ENCODE measurements around the gene PTPN13.
"Not testable (repeated sequence)": the region's sequence is repeated elsewhere in the genome, so short reads cannot be mapped to it uniquely, and the experiment has no call there.

PTPN13 gene

DNA sequence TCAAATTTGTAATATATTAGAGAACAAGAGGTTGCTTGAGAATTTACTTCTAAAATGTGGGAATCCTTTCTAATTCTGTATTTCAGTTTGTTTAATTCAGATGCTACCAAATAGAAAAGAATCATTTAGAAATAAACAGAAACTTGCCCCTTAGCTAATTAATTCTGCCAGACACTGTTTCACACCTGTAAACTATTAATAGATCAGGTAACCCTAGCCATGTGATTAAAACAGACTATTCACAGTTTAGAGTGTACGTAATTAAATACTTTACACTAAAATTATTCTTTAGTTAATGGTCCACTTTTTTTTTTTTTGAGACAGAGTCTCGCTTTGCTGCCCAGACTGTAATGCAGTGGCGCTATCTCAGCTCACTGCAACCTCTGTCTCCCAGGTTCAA is 124.0 kb downstream of the PTPN13 start:
- no peak for DNase-seq

DNA sequence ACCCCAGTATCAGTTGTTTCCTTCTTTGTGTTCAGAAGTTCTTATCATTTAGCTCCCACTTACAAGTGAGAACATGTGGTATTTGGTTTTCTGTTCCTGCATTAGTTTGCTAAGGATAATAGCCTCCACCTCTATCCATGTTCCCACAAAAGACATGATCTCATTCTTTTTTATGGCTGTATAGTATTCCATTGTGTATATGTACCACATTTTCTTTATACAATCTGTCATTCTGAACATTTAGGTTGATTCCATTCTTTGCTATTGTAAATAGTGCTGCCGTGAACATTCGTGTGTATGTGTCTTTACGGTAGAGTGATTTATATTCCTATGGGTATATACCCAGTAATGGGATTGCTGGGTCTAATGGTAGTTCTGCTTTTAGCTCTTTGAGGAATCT is 125.0 kb downstream of the PTPN13 start:
- not testable (repeated sequence) for DNase-seq

DNA sequence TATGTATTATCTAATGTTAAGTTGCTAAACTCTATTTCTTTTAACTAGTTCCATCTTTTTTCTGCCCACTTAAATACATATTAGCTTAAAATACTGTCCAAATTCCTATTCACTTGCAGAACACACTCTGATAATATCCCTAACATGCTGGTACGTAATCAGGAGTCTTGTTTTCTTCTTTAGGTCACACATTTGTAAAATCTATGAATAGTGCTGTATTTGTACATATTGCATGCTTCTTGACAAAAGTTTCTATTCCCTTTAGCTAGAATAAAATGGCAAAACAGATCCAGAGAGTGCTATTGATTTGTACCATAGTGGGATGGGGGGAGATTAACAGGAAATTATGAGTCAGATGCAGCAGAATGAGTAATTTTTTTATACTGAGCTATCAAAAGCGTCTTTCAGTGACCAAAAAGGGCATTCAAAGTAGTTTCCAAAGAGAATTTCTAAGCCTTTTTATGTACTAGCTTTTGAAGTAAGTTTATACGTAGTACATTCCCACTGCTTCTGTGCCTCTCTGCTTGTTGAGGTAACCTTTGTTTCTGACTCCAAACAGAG is 126.5 kb downstream of the PTPN13 start:
- DNase-seq: no peak

DNA sequence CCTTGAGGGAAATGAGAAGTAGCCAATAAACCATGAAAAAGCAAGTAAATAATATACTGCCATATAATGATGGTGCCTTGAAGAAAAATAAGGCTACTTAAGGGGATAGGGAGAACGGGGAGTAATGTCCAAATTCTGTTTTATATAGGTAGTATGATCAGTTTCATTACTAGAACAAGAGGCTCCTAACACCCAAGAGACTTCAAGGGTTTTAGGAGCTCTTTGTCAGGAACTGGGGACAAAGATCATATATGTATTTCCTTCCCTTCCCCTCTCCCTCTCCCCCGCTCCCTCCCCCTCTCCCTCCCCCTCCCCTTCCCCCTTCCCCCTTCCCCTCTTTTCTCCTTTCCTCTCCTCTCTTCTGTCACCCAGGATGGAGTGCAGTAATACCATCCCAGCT is 127.3 kb downstream of the PTPN13 start:
- DNase-seq: no peak

DNA sequence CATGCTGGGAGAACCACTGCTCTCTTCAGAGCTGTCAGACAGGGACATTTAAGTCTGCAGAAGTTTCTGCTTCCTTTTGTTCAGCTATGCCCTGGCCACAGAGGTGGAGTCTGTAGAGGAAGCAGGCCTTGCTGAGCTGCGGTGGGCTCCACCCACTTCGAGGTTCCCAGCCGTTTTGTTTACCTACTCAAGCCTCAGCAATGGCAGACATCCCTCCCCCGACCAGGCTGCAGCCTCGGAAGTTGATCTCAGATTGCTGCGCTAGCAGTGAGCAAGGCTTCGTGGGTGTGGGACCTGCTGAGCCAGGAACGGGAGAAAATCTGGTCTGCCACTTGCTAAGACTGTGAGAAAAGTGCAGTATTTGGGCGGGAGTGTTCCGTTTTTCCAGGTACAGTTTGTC is 136.2 kb downstream of the PTPN13 start:
- no peak for DNase-seq

DNA sequence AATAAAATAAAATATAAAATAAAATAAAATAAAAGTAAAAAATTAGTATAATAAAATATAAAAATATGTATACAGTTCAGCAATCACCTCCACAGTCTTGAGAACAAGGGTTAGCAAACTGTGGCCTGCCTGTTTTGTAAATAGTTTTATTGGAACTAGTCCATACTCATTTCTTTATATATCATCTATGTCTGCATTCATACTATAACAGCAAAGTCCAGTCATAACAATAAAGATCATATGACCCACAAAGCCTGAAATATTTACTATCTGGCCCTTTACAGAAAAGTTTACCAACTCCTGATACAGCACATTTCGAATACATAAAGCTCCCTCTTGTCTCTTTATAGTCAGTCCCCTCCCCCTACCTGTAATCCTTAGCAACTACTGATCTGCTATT is 143.1 kb downstream of the PTPN13 start:
- DNase-seq: no peak

DNA sequence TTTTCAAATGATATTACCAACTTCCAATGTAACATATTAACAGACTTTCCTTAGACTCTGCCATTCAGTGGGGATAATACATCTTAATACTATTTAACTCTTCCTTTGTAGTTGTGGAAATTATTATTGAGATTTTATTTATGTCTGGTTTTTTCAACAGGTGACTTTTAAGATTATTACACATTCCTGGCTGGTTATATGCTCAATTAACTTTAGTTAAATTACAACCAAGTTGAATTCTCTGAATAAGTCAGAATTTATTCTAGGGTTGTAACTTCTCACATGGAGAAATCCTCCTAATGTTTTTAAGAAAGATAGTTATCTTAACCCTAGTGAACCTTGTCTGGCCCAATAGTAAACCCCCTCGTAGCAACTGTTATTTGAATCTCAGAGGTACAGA is 147.7 kb downstream of the PTPN13 start:
- DNase-seq: no peak

DNA sequence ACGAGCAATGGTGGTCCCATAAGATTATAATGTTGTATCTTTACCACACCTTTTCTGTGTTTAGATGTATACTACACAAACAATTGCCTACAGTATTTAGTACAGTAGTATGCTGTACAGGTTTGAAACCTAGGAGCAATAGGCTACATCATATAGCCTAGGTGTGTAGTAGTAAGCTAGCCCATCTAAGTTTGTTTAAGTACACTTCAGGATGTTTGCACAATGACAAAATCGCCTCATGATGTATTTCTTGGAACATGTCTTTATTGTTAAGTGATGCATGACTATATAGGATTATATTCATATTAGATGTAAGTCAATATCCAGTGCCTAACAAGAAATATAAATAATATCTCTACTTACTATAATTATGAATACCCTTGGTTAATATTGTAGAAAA is 150.5 kb downstream of the PTPN13 start:
- DNase-seq: no peak

DNA sequence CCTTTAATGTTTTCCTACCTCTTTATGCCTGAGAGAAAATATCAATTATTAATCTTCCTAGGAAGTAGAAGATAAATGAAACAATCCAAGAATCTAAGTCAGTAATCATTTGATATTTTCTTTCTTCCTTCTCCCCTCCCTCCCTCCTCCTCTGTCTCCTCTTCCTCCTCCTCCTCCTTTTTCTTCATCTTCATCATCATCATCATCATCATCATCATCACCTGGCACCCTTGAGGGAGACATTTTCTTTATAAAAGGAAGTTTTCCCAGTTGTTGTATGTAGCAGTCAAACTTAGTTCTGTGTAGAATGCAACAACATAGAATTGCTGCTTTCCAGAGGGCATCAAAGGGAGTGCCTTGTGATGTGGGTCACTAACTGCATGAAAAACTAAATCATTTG is 155.0 kb downstream of the PTPN13 start:
- no peak for DNase-seq

DNA sequence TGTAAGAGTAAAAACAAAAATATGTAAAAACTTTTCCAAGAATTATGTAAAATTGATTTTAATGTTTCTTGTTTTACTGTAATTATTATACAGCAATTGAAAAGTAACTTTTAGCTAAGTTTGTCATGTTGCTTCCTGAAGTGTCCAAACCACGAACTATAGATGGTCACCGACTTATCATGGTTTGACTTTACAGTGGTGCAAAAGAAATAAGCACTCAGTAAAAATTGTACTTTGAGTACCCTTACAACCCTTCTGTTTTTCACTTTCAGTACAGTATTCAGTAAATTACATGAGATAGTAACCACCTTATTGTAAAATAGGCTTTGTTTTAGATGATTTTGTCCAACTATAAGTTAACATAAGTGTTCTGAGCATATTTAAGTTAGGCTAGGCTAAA is 161.3 kb downstream of the PTPN13 start:
- DNase-seq: no peak

DNA sequence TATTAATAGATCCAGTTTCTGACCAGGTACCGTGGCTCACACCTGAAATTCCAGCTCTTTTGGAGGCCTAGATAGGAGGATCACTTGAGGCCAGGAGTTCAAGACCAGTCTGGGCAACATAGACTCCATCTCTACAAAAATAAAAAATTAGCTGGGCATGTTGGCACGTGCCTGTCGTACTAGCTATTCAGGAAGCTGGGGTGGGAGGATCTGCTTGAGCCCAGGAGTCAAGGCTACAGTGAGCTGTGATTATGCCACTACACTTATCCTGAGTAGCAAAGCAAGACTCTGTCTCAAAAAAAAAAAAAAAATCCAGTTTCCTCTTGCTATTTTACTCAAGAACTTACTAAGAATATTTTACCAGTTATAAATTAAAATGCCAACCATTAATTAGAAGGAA is 163.4 kb downstream of the PTPN13 start:
- DNase-seq: peak; percentile 4

DNA sequence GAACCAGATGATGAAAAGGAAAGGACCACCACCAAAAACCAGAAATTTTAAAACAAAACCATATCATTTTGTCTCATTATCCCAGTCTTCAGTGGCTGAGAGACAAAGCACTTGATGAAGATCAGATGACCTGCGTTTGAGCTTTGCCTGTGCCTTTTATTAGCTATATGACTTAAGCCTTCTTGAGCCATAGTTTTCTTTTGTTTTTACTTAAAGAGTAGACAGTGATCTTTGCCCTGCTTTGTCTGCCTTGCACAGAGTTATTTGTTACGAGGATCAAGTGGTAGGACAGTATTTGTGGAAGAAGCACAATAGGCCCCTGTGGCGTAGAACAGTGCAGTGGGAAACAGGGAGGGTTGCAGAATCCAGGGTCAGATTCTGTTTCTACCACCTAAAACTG is 165.2 kb downstream of the PTPN13 start:
- DNase-seq: no peak

DNA sequence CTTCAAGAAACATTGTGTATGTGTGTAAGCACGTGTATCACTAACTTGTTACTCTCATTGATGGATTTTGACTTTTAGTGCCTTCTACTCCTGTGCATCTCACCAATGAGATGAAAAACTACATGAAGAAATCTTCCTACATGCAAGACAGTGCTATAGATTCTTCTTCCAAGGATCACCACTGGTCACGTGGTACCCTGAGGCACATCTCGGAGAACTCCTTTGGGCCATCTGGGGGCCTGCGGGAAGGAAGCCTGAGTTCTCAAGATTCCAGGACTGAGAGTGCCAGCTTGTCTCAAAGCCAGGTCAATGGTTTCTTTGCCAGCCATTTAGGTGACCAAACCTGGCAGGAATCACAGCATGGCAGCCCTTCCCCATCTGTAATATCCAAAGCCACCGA is 168.5 kb downstream of the PTPN13 start:
- no peak for DNase-seq

DNA sequence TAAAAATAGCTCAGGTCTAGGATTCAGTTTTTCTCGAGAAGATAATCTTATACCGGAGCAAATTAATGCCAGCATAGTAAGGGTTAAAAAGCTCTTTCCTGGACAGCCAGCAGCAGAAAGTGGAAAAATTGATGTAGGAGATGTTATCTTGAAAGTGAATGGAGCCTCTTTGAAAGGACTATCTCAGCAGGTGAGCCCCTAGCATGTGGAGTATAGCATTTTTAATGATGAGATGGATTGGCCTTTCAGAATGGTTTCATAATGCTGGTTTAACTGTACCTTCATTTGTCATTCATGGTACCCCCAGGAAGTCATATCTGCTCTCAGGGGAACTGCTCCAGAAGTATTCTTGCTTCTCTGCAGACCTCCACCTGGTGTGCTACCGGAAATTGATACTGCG is 175.7 kb downstream of the PTPN13 start:
- DNase-seq: no peak

DNA sequence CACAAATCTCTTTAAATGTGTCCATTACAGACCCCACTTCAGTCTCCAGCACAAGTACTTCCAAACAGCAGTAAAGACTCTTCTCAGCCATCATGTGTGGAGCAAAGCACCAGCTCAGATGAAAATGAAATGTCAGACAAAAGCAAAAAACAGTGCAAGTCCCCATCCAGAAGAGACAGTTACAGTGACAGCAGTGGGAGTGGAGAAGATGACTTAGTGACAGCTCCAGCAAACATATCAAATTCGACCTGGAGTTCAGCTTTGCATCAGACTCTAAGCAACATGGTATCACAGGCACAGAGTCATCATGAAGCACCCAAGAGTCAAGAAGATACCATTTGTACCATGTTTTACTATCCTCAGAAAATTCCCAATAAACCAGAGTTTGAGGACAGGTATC is 177.0 kb downstream of the PTPN13 start:
- no peak for DNase-seq

DNA sequence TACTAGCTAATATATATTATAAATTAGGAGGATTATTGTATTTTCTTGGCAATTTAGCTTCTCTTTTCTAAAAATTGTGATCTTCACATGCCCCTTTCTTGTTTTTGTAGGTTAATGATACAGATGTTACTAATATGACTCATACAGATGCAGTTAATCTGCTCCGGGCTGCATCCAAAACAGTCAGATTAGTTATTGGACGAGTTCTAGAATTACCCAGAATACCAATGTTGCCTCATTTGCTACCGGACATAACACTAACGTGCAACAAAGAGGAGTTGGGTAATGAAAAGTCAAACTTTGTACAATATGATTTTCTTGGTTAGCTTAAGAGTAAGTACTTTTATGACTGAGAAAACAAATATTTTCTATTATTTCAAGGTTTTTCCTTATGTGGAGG is 180.9 kb downstream of the PTPN13 start:
- no peak for DNase-seq

DNA sequence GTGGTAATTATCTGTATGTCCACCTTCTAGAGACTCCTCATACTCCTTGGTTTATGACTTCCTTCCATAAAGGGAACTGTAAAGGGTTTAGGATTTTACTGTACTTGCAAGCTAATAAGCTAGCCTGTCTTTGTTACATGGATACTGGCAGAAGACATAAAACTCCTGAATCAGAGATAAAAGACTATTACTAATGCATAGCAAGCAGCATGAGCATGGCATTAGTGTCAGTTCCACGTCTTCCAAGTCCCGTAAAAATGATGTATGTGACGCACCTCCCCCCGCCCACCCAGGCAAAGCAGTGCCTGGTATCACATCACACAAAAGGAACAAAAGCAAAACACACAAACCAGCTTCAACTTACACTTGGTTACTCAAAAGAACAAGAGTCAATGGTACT is 184.1 kb downstream of the PTPN13 start:
- no peak for DNase-seq

DNA sequence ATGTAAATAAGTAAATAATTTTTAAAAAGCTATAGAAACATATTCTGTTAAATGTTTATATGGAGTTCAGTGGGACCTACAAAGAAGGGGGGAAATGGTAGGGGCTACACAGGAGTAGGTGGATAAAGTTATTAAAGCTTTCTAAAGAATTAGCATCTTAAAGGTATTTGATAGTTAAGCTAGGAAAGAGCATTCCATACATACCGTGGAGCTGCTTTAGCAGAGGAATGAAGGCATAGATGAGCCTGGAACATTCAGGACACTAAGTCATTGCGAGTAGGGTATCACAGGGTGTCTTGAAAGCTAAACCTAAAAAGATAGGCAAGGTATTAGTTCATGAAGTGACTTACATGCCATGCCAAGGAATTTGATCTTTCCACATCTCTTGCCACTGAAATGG is 194.7 kb downstream of the PTPN13 start:
- DNase-seq: no peak

DNA sequence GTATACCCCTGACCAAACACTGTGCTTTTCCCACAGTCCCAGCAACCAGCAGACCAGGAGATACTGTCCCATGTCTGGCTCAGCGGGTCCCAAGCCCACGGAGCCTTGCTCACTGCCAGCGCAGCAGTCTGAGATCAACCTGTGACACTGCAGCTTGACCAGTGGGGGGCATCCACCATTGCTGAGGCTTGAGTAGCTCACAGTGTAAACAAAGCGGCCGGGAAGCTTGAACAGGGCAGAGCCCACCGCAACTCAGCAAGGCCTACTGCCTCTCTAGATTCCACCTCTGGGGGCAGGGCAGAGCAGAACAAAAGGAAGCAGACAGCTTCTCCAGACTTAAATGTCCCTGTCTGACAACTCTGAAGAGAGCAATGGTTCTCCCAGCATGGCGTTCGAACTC is 197.0 kb downstream of the PTPN13 start:
- DNase-seq: no peak

DNA sequence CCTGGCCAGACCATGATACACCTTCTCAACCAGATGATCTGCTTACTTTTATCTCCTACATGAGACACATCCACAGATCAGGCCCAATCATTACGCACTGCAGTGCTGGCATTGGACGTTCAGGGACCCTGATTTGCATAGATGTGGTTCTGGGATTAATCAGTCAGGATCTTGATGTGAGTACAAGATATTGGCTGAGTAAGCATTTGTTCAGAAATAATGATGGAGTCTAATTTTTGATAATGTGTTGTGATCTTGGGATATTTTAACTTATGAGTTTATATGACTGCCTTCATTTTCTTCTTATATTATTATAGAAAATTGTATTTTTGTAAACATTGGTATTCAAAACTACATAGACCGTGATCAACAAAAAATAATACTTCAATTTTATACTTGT is 215.7 kb downstream of the PTPN13 start:
- DNase-seq: no peak

DNA sequence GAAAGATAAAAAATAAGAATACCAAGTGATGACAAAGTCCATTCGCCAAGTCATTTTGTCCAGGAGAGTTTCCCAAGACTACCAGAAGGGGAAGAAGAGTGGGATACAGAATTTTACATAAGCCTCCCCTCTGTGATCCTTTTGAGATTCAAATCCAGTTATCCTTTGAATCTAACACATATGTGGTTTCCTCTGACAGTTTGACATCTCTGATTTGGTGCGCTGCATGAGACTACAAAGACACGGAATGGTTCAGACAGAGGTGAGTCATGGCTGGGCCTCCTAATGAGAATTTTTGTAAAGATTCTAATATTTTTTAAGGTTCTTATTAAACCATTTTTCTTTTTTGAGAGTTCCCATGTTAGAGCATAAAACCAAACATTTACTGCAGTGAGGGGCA is 216.7 kb downstream of the PTPN13 start:
- no peak for DNase-seq

DNA sequence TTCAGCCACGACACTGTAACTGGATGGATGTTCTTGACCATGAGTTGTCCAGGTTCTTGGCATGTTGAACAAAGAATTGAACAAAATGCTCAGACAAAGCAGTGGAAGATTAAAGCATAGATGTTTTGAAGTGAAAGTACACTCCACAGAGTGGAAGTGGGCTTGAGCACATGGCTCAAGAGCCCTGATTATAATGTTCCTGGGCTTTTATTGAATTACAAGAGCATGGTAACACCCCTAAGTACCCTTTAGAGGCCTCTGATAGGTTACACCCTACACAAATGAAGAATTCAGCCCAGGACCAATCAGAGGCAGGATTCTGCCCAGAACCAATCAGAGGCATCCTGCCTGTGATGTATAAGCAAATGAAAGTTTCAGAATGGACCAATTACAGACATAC is 221.5 kb downstream of the PTPN13 start:
- no peak for DNase-seq

DNA sequence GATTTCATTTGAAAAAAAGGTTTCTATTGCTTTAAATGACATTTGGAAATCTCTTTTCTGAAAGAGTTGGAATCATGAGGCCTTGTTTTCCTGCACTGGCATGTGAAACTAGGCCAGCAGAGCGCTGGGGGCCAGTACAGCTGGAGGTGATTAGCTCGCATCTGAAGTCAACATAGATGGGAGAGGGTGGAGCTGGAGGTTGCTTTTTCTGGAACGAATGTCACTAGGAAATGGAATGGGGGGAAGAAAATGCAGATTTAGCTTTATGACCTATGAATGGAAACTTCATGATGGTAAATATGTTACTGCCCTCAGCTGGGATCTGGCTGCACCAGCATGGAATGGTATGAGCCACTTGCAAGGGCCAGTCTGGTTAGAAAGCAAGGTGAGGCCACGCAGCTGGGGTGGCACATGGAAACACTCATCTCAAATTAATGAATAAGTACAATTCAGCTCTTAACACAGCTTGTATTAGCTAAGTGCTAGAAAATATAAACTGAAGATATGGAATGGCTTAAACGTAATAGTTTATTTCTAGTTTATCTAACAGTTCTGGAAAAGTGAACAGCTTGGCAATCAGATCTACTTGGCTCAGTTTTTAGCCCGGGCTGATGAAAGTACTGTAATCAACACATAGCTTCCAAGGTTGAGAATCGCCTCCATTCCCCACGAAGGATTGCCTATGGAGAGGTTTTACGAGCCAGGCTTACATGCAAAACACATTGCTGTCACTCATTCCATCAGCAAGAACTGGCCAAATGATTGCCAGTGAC is 222.6 kb downstream of the PTPN13 start:
- DNase-seq: no peak

DNA sequence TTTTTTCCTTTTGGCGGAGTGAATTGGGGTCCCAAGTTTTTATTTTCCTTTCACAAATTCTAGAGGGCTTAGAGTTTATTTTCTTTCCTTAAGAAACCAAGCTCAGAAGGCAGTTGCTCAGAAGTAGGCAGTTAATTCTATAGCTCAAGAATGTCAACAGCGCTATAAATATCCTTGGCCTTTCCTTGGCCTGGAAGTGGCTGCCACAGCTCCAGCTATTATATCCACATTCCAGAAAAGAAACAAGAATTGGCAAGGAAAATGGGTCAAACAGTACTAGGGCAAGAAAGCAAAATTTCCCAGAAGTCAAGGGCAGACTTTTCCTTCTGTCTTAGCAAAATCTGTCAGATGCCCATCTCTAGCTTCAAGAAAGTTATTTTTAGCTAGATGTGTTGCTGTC is 224.1 kb downstream of the PTPN13 start:
- no peak for DNase-seq

DNA sequence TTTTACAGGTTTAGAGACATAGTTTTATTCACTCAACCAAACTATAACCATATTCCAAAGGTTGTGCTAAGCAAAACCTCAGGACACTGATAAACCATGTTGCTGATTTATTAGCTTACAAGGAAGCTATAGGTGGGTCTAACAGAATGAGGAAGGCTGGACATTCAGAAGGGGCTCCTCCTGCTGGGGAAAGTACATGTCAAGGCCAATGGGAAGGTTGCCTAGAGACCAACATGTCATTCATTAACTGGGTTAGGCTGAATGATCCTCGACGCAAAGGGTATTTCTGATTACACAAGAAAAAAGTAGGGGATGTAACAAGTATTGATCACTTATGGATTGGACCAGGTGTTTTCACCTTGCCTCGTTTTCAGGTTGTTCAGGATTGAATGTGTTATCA is 224.7 kb downstream of the PTPN13 start:
- DNase-seq: no peak

Measured in NCI-H2227 treated with DMSO at 0.1 percent for 48 hours (cell line).